ENCODE results near the gene OSCAR.

OSCAR gene

GRCh38 chr19:54100561-54100960 is at the start of gene OSCAR:
Gene OSCAR (minus strand): TSS chr19:54100803. CDS start chr19:54100792, 11 bp downstream.
- no peak for DNase-seq

- no peak for DNase-seq
Measured at GRCh38 chr19:54149021-54149812, 48.6 kb upstream of the OSCAR start.

GRCh38 chr19:54148158-54148557 is 47.6 kb upstream of the OSCAR start:
- DNase-seq: no peak

GRCh38 chr19:54147676-54148075 is 47.1 kb upstream of the OSCAR start:
- DNase-seq: no peak

- DNase-seq: no peak
Measured at GRCh38 chr19:54145541-54146158, 45.0 kb upstream of the OSCAR start.

GRCh38 chr19:54142166-54142780 is 41.7 kb upstream of the OSCAR start:
- DNase-seq: no peak

- DNase-seq: no peak
Measured at GRCh38 chr19:54141356-54141755, 40.8 kb upstream of the OSCAR start.

GRCh38 chr19:54138489-54139256 is 38.1 kb upstream of the OSCAR start:
- no peak for DNase-seq

- no peak for DNase-seq
Measured at GRCh38 chr19:54137699-54138488, 37.3 kb upstream of the OSCAR start, which contains the start of gene CNOT3. Gene CNOT3 (plus strand): TSS chr19:54137762. CDS start chr19:54142979, 5,217 bp downstream.

GRCh38 chr19:54136864-54137698 is 36.5 kb upstream of the OSCAR start:
- DNase-seq: peak; percentile 100

- DNase-seq: no peak
Measured at GRCh38 chr19:54136086-54136863, 35.7 kb upstream of the OSCAR start.

- DNase-seq: no peak
Measured at GRCh38 chr19:54133957-54134590, 33.5 kb upstream of the OSCAR start.

- peak; percentile 2 for DNase-seq
Measured at GRCh38 chr19:54133312-54133956, 32.8 kb upstream of the OSCAR start.

- DNase-seq: no peak
Measured at GRCh38 chr19:54129617-54129996, 29.0 kb upstream of the OSCAR start.

GRCh38 chr19:54128796-54129616 is 28.4 kb upstream of the OSCAR start:
- no peak for DNase-seq

- DNase-seq: no peak
Measured at GRCh38 chr19:54128441-54128725, 27.8 kb upstream of the OSCAR start.

GRCh38 chr19:54127688-54128440 is 27.3 kb upstream of the OSCAR start:
- DNase-seq: no peak

- DNase-seq: no peak
Measured at GRCh38 chr19:54125713-54126112, 25.1 kb upstream of the OSCAR start.
